ENCODE data around the gene SERP1. TPM values are rescaled to one million over a fixed set of nuclear protein-coding genes. Genes with fewer than 3 reads are reported as not detected.

Gene SERP1
- total and polyA plus RNA-seq, 7 experiments from 2014 or later, result 89.4 to 140 (median 115) TPM

GRCh38 chr3:150535204-150535603 lies 11.1 kb downstream of the SERP1 start:
- no peaks in the 10 kb centered on the region for H3K27me3 ChIP-seq (ENCODE audit: control insufficient read depth in 2 of 2, insufficient read depth in 2 of 2, low read length in 2 of 2)
- intact Hi-C loops (cut with micrococcal nuclease), result no loop called here
- H3K36me3 Mint-ChIP-seq, result peaks cover 0 to 4% (median 0%) of the 10 kb centered on the region in 5 donors
- H3K4me3 ChIP-seq (ENCODE audit: low read length), result no peak overlapping the region
- POLR2A ChIA-PET, result no interaction called here
- no peaks in the 10 kb centered on the region for H3K9me3 Mint-ChIP-seq
- DNase-seq (no peak), ATAC-seq (no peak)
- H3K27me3 Mint-ChIP-seq, result no peaks in the 10 kb centered on the region
- no peaks in the 10 kb centered on the region for H3K9me3 ChIP-seq (ENCODE audit: control insufficient read depth in 2 of 3, low read length in 3 of 3)
- H3K4me1 Mint-ChIP-seq, result peaks cover 2 to 11% (median 6%) of the 10 kb centered on the region in 7 donors
- H3K27ac ChIP-seq (ENCODE audit: low read depth, low read length), result no peak overlapping the region
- H3K4me1 ChIP-seq (ENCODE audit: control insufficient read depth in 2 of 2, insufficient read depth in 2 of 2, low read length in 2 of 2), result no peaks in the 10 kb centered on the region
- no peak overlapping the region for H3K4me3 Mint-ChIP-seq
- no peaks in the 10 kb centered on the region for H3K36me3 ChIP-seq (ENCODE audit: control insufficient read depth in 2 of 3, insufficient read depth in 3 of 3, low read length in 3 of 3)
- no peak overlapping the region for H3K27ac Mint-ChIP-seq
- CTCF ChIA-PET, result interaction anchor here (0.6 kb wide), 1 partner anchor 231 kb away, joined by 4 read pairs; no protein-coding TSS in a partner anchor

GRCh38 chr3:150531775-150532174 lies 14.5 kb downstream of the SERP1 start:
- Mint-ChIP-seq H3K4me1 (peaks cover 0 to 8% (median 5%) of the 10 kb centered on the region in 7 donors), H3K9me3 (no peaks in the 10 kb centered on the region), H3K36me3 (no peaks in the 10 kb centered on the region), H3K27me3 (peaks cover 0 to 11% (median 0%) of the 10 kb centered on the region in 5 donors), H3K27ac (peak overlapping the region in 1 of 9 donors; percentile 30), H3K4me3 (no peak overlapping the region)
- H3K36me3 ChIP-seq (ENCODE audit: control insufficient read depth in 2 of 3, insufficient read depth in 3 of 3, low read length in 3 of 3), result no peaks in the 10 kb centered on the region
- no peaks in the 10 kb centered on the region for H3K9me3 ChIP-seq (ENCODE audit: control insufficient read depth in 2 of 3, low read length in 3 of 3)
- no peak for DNase-seq
- POLR2A ChIA-PET, result interaction anchor here (2.6 kb wide), 1 partner anchor 14 kb away, joined by 10 read pairs; the partner anchor contains the start of genes EIF2A and SERP1
- no peak overlapping the region for H3K27ac ChIP-seq (ENCODE audit: low read depth, low read length)
- intact Hi-C loops (cut with micrococcal nuclease), result no loop called here
- no peaks in the 10 kb centered on the region for H3K27me3 ChIP-seq (ENCODE audit: control insufficient read depth in 2 of 2, insufficient read depth in 2 of 2, low read length in 2 of 2)
- no peak overlapping the region for H3K4me3 ChIP-seq (ENCODE audit: low read length)
- CTCF ChIA-PET, result no interaction called here
- no peaks in the 10 kb centered on the region for H3K4me1 ChIP-seq (ENCODE audit: control insufficient read depth in 2 of 2, insufficient read depth in 2 of 2, low read length in 2 of 2)
- no peak for ATAC-seq

GRCh38 chr3:150528354-150528797 lies 17.9 kb downstream of the SERP1 start:
- intact Hi-C loops (cut with micrococcal nuclease), result loop anchor here (1.0 to 5.0 kb wide), 7 partner anchors 18 to 619 kb away; partner anchors contain the start of genes EIF2A (in 2 of the 2), SERP1 (in 2 of the 2) and SIAH2 (in 1 of the 2)
- Histone ChIP-seq H3K27ac (ENCODE audit: low read depth, low read length) (no peak overlapping the region), H3K4me1 (ENCODE audit: control insufficient read depth in 2 of 2, insufficient read depth in 2 of 2, low read length in 2 of 2) (no peaks in the 10 kb centered on the region), H3K36me3 (ENCODE audit: control insufficient read depth in 2 of 3, insufficient read depth in 3 of 3, low read length in 3 of 3) (no peaks in the 10 kb centered on the region), H3K9me3 (ENCODE audit: control insufficient read depth in 2 of 3, low read length in 3 of 3) (no peaks in the 10 kb centered on the region), H3K4me3 (ENCODE audit: low read length) (no peak overlapping the region), H3K27me3 (ENCODE audit: control insufficient read depth in 2 of 2, insufficient read depth in 2 of 2, low read length in 2 of 2) (no peaks in the 10 kb centered on the region)
- Mint-ChIP-seq H3K9me3 (no peaks in the 10 kb centered on the region), H3K4me1 (peaks cover 0 to 8% (median 5%) of the 10 kb centered on the region in 7 donors), H3K27ac (no peak overlapping the region), H3K4me3 (no peak overlapping the region), H3K36me3 (no peaks in the 10 kb centered on the region), H3K27me3 (peaks cover 0 to 21% (median 0%) of the 10 kb centered on the region in 5 donors)
- ChIA-PET CTCF (interaction anchor here (0.7 to 1.1 kb wide), 2 partner anchors 86 to 959 kb away, joined by 3 to 4 read pairs; no protein-coding TSS in a partner anchor), POLR2A (interaction anchor here (0.9 kb wide), 1 partner anchor 234 kb away, joined by 3 read pairs; no protein-coding TSS in a partner anchor)
- DNase-seq (peak in 4 of 9 donors; percentile 23 to 37 (median 28)), ATAC-seq (peak; percentile 42)

GRCh38 chr3:150527464-150528255 lies 18.6 kb downstream of the SERP1 start:
- ChIA-PET POLR2A (no interaction called here), CTCF (interaction anchor here (1.1 to 1.2 kb wide), 2 partner anchors 86 to 107 kb away, joined by 3 to 4 read pairs; no protein-coding TSS in a partner anchor)
- Histone ChIP-seq H3K27ac (ENCODE audit: low read depth, low read length) (no peak overlapping the region), H3K36me3 (ENCODE audit: control insufficient read depth in 2 of 3, insufficient read depth in 3 of 3, low read length in 3 of 3) (no peaks in the 10 kb centered on the region), H3K27me3 (ENCODE audit: control insufficient read depth in 2 of 2, insufficient read depth in 2 of 2, low read length in 2 of 2) (no peaks in the 10 kb centered on the region), H3K9me3 (ENCODE audit: control insufficient read depth in 2 of 3, low read length in 3 of 3) (no peaks in the 10 kb centered on the region), H3K4me3 (ENCODE audit: low read length) (no peak overlapping the region), H3K4me1 (ENCODE audit: control insufficient read depth in 2 of 2, insufficient read depth in 2 of 2, low read length in 2 of 2) (no peaks in the 10 kb centered on the region)
- DNase-seq, result no peak
- H3K4me1 Mint-ChIP-seq, result peaks cover 0 to 8% (median 5%) of the 10 kb centered on the region in 7 donors
- H3K27ac Mint-ChIP-seq, result peak overlapping the region in 1 of 9 donors; percentile 14
- H3K4me3 Mint-ChIP-seq, result no peak overlapping the region
- intact Hi-C loops (cut with micrococcal nuclease), result loop anchor here (1.0 to 5.0 kb wide), 7 partner anchors 19 to 620 kb away; partner anchors contain the start of genes EIF2A (in 2 of the 2), SERP1 (in 2 of the 2) and SIAH2 (in 1 of the 2)
- ATAC-seq, result no peak
- H3K36me3 Mint-ChIP-seq, result no peaks in the 10 kb centered on the region
- peaks cover 0 to 21% (median 0%) of the 10 kb centered on the region in 5 donors for H3K27me3 Mint-ChIP-seq
- no peaks in the 10 kb centered on the region for H3K9me3 Mint-ChIP-seq

GRCh38 chr3:150523538-150523937 lies 22.8 kb downstream of the SERP1 start:
- H3K9me3 Mint-ChIP-seq, result peaks cover 0 to 2% (median 0%) of the 10 kb centered on the region in 11 donors
- POLR2A ChIA-PET, result interaction anchor here (0.7 kb wide), 1 partner anchor 120 kb away, joined by 3 read pairs; no protein-coding TSS in a partner anchor
- Histone ChIP-seq H3K9me3 (ENCODE audit: control insufficient read depth in 2 of 3, low read length in 3 of 3) (no peaks in the 10 kb centered on the region), H3K27ac (ENCODE audit: low read depth, low read length) (no peak overlapping the region), H3K4me1 (ENCODE audit: control insufficient read depth in 2 of 2, insufficient read depth in 2 of 2, low read length in 2 of 2) (no peaks in the 10 kb centered on the region), H3K4me3 (ENCODE audit: low read length) (no peak overlapping the region), H3K36me3 (ENCODE audit: control insufficient read depth in 2 of 3, insufficient read depth in 3 of 3, low read length in 3 of 3) (no peaks in the 10 kb centered on the region), H3K27me3 (ENCODE audit: control insufficient read depth in 2 of 2, insufficient read depth in 2 of 2, low read length in 2 of 2) (no peaks in the 10 kb centered on the region)
- no peak overlapping the region for H3K27ac Mint-ChIP-seq
- DNase-seq (no peak), ATAC-seq (no peak)
- CTCF ChIA-PET, result interaction anchor here (0.7 kb wide), 1 partner anchor 696 kb away, joined by 5 read pairs; no protein-coding TSS in a partner anchor
- no peaks in the 10 kb centered on the region for H3K36me3 Mint-ChIP-seq
- no peaks in the 10 kb centered on the region for H3K4me1 Mint-ChIP-seq
- intact Hi-C loops (cut with micrococcal nuclease), result no loop called here
- H3K4me3 Mint-ChIP-seq, result no peak overlapping the region
- H3K27me3 Mint-ChIP-seq, result peaks cover 0 to 27% (median 0%) of the 10 kb centered on the region in 5 donors

- H3K4me1 ChIP-seq (ENCODE audit: control insufficient read depth in 2 of 2, insufficient read depth in 2 of 2, low read length in 2 of 2), result no peaks in the 10 kb centered on the region
- no peak overlapping the region for H3K27ac ChIP-seq (ENCODE audit: low read depth, low read length)
- no peak for ATAC-seq
- Mint-ChIP-seq H3K36me3 (peaks cover 0 to 4% (median 0%) of the 10 kb centered on the region in 5 donors), H3K27ac (no peak overlapping the region), H3K4me1 (no peaks in the 10 kb centered on the region), H3K9me3 (peaks cover 0 to 18% (median 4%) of the 10 kb centered on the region in 11 donors), H3K4me3 (no peak overlapping the region), H3K27me3 (peaks cover 0 to 17% (median 0%) of the 10 kb centered on the region in 5 donors)
- H3K9me3 ChIP-seq (ENCODE audit: control insufficient read depth in 2 of 3, low read length in 3 of 3), result peaks cover 0 to 7% (median 0%) of the 10 kb centered on the region in 3 experiments
- H3K4me3 ChIP-seq (ENCODE audit: low read length), result no peak overlapping the region
- ChIA-PET CTCF (interaction anchor here (0.7 kb wide), 1 partner anchor 684 kb away, joined by 5 read pairs; no protein-coding TSS in a partner anchor), POLR2A (no interaction called here)
- no peaks in the 10 kb centered on the region for H3K36me3 ChIP-seq (ENCODE audit: control insufficient read depth in 2 of 3, insufficient read depth in 3 of 3, low read length in 3 of 3)
- DNase-seq, result no peak
- H3K27me3 ChIP-seq (ENCODE audit: control insufficient read depth in 2 of 2, insufficient read depth in 2 of 2, low read length in 2 of 2), result no peaks in the 10 kb centered on the region
- intact Hi-C loops (cut with micrococcal nuclease), result no loop called here
Measured at GRCh38 chr3:150521463-150521862, 24.8 kb downstream of the SERP1 start.

Measured in naive thymus-derived CD4-positive, alpha-beta T cell (primary cell).